ENCODE results near the gene ATP10B.
A peak's percentile ranks its signal among the peaks of the same experiment; 100 is the strongest.
"Not testable (repeated sequence)": the region's sequence is repeated elsewhere in the genome, so short reads cannot be mapped to it uniquely, and the experiment has no call there.

The ATP10B gene, protein sequence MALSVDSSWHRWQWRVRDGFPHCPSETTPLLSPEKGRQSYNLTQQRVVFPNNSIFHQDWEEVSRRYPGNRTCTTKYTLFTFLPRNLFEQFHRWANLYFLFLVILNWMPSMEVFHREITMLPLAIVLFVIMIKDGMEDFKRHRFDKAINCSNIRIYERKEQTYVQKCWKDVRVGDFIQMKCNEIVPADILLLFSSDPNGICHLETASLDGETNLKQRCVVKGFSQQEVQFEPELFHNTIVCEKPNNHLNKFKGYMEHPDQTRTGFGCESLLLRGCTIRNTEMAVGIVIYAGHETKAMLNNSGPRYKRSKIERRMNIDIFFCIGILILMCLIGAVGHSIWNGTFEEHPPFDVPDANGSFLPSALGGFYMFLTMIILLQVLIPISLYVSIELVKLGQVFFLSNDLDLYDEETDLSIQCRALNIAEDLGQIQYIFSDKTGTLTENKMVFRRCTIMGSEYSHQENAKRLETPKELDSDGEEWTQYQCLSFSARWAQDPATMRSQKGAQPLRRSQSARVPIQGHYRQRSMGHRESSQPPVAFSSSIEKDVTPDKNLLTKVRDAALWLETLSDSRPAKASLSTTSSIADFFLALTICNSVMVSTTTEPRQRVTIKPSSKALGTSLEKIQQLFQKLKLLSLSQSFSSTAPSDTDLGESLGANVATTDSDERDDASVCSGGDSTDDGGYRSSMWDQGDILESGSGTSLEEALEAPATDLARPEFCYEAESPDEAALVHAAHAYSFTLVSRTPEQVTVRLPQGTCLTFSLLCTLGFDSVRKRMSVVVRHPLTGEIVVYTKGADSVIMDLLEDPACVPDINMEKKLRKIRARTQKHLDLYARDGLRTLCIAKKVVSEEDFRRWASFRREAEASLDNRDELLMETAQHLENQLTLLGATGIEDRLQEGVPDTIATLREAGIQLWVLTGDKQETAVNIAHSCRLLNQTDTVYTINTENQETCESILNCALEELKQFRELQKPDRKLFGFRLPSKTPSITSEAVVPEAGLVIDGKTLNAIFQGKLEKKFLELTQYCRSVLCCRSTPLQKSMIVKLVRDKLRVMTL (N-terminal part only)

DNA sequence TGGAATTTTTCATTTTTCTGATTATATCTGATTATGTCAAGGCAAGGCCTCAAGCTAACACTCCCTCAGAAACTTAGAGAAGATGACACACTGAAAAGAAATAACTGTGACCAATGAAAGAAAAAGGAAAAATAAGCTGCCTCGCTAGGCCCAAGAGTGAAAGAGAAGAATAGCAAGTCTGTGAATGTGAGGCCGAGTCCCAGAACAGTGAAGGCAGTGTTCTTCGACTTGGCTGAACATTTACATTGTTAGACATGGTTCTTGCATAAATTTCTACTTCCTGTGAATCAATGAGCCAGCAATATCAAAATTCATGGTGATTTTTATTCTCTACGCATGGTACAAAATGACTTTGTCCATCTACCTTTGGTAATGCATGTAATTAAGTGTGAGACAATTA lies at the start of gene ATP10B:
Gene ATP10B (minus strand): TSS at position 163 of the 400 bp plus-strand sequence. CDS start 164,137 bp downstream, outside the sequence.
- DNase-seq: no peak

DNA sequence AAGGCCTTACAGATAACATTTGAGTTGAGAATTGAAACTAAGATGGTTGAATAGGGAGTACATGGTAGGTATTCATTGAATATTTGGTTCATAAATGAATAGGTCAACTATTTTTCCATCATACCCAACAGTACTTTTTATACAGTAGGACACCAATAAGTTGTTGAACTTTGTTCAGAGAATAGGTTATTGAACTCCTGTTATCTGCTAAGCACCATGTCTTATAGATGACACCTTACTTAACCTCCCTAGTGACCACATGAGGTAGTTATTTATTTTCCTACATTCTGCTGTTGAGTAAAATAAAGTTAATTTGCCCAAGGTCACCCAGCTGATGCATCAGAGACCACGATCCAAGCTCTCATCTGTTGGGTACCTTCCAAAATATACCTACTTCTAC lies 49.6 kb upstream of the ATP10B start:
- DNase-seq: no peak

DNA sequence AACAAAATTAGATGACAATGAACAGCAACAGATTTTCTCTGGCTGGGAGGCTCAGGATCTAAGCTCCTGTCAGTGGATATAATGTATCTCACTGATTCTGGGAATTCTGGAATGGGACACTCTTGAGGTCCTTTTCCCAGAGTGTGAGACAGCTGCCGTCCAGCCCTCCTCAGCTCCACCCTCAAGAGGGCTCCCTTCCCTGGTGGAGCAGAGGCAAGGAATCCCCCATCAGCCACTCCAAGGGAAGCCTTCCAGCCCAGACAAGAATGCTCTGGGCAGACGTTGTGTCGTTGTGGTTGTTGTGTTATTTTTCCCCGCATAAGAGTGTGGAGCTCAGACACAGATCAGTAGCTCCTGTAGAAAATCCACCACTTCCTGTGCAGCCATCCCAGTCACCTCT lies 47.7 kb upstream of the ATP10B start:
- DNase-seq: no peak

DNA sequence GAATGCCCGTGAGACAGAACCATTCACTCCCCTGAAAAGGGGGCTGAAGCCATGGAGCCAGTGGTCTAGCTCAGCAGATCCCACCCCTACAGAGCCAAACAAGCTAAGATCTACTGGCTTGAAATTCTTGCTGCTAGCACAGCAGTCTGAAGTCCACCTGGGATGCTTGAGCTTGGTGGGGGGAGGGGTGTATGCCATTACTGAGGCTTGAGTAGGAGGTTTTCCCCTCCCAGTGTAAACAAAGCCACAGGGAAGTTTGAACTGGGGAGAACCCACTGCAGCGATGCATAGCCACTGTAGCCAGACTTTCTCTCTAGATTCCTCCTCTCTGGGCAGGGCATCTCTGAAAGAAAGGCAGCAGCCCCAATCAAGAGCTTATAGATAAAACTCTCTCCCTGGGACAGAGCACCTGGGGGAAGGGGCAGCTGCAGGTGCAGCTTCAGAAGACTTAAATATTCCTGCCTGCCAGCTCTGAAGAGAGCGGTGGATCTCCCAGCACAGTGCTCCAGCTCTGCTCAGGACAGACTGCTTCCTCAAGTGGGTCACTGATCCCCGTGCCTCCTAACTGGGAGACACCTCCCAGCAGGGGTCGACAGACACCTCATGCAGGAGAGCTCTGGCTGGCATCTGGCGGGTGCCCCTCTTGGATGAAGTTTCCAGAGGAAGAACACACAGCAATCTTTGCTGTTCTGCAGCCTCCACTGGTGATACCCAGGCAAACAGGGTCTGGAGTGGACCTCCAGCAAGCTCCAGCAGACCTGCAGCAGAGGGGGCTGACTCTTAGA lies 41.4 kb upstream of the ATP10B start:
- not testable (repeated sequence) for DNase-seq

DNA sequence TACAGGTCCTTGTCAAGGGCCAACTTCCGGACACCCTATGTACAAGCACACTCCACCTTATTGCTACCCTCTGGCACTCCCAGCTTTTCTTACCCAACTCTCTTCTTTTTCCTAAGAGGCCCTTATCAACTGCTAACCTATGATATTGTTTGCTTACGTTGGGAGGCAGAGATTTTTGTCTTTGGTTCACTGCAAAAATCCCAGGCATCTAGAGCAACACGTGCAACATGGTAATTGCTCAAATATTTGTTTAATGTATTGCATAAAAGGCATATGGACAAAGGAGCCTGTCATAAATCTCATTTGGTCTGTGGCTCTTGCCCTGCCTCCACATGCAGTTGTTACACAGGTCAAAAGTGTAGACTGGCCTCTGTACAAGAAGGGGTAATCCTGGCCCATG lies 35.8 kb upstream of the ATP10B start:
- no peak for DNase-seq

DNA sequence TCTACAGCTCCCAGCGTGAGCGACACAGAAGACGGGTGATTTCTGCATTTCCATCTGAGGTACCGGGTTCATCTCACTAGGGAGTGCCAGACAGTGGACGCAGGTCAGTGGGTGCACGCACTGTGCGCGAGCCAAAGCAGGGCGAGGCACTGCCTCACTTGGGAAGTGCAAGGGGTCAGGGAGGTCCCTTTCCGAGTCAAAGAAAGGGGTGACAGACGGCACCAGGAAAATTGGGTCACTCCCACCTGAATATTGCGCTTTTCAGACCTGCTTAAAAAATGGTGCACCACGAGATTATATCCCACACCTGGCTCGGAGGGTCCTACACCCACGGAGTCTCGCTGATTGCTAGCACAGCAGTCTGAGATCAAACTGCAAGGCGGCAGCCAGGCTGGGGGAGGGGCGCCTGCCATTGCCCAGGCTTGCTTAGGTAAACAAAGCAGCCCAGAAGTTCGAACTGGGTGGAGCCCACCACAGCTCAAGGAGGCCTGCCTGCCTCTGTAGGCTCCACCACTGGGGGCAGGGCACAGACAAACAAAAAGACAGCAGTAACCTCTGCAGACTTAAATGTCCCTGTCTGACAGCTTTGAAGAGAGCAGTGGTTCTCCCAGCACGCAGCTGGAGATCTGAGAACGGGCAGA lies 21.7 kb upstream of the ATP10B start:
- not testable (repeated sequence) for DNase-seq

DNA sequence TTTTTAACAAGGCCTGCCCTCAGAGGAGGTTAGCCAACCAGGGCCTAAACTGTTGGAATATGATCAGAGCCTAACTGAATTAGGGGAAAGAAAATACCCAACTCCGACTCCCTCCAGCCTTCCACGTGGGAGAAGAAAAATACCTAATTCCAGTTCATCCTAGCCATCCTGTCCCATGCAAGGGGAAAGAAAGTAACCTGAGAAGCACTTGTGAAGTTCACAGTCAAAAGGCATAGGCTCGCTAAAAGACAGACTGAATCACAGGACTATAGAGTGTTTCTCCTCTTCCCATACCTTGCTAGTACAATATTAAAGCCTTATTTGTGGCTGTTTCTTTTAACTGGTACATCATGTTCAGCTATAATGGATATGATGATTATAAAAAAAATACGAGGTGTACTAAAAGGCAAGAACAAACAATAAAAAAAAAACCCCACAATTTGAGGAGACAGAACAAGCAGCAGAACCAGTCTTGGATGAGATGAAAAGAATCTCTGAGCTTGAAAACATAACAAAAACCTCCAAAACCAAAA lies 18.0 kb upstream of the ATP10B start:
- no peak for DNase-seq

DNA sequence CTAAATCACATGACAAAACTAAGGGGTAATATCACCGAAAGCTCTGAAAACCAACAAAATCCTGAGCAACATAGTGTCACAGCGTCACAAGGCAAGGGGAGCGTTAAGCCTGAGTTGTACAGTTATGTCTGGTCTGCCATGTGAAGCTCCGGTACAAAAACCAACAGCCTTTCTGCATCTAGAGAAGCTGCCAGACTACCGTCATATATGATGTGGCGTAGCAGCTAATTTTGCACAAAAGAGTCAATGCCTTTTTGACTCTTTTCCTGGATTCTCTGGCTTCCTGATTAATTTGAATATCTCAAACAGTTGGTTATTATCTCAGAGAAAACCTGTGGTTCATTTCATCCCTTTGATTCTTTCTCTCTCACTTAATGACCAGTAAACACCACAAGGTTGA lies 16.0 kb upstream of the ATP10B start:
- no peak for DNase-seq

DNA sequence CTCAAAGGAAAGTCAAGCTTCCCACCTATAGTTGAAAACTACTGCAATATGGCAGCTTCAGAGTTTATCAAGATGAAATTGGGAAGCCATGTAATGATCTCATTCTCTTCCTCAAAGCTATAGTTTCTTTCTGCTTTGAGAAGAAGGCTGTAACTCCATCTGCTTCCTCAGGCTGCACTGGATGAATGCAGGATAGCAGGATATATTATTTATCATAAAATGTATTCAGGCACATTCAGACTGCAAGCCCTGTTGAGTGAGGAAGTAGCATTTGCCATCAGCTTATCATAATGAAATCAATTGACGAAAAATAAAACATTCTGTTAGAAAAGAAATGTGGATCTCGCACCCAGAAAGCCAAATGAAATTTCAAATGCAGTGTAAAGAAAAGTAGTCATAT lies 560 bp downstream of the ATP10B start:
- no peak for DNase-seq

DNA sequence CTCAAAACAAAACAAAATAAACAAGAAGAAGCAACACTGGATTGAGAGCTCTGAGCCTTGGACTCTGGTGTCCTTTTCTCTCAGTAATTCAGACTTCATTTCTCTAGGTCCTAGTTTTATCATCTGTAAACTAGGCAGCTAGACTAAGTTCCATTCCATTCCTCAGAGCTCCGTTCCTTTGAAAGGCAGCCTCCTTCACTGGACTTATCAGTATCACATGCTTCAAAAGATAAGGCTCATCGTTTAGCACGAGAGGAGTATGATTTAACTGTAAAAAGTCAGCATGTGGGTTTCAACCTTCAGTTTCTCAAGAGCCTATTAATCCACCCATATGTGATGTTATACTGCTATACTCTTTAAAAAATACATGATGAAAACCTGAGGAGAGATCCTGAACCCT lies 1.6 kb downstream of the ATP10B start:
- no peak for DNase-seq

DNA sequence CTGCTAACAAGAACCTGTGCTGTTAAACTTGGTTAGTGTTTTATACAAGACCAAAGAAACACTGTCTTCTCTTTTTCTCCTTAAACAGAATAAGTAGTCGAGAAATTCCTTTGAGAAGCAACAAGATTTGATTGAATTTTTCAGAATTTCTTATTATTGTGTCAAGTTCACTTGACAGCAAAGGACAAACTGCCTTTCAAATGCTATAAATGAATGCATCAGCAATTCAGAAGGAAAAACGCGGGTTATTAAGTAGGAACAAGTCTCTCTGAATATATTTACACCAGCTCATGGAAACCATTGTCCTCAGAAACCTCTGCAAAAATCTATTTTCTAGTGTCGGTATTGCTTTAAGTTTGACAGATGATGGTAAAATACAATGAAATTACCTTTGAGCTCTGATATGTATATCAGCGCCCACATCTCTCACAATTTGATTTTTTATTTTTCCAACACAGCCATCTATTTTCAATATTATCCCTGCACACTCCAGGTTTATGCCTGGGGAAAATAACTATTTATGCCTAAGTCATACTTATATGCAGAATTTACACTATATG lies 4.4 kb downstream of the ATP10B start:
- no peak for DNase-seq

DNA sequence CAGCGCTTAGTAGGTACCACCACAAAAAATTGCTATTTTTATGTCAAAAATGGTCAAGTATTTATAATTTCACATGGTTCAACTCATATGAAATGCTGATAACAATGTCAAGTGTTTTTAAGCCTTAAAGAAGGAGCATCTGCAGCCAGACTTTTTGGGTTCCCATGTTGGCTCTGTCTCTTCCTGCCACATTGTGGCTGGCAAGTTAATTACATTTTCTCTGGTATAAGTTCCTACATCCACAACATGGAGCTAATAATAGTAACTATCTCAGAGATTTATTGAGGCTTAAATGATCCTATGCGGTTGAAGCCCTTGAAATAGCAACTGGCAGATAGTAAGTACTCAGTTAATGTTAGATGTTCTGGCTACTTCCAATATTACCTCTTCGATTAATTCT lies 5.4 kb downstream of the ATP10B start:
- DNase-seq: no peak

DNA sequence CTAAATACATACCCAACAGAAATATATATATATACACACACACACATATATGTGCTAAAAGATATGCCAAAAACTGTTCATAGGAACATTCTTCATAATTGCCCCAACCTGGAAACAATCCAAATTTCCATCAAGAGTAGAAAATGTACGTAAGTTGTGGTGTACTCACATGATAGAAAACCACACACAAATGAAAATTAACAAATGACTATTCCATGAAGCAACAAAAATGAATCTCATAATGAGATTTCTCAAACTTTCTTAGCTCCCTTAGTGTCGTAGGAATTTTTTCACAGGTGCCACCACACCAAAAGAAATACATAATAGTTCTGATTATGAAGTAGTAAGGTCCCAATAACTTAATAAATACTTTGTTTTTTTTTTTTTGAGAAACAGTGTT lies 7.8 kb downstream of the ATP10B start:
- no peak for DNase-seq

DNA sequence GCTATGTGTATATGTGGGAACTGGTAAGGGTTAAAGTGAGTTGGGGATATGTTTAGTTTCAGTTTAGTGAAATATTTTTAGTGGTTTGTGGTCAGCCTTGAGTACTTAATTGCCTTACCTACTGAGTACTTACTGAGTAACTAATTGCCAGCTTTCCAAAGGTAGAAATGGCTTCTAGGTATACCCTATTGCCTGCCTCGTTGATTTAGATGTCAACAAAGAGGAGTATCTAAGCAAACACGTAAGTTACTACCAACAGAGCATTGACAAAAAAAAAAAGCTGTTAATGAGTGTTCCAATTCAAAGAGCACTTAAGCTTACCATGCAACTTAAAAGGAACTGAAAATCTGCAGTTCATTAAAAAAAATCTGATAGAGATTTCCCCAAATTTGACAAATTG lies 8.8 kb downstream of the ATP10B start:
- peak in 1 of 3 donors; percentile 8 for DNase-seq

DNA sequence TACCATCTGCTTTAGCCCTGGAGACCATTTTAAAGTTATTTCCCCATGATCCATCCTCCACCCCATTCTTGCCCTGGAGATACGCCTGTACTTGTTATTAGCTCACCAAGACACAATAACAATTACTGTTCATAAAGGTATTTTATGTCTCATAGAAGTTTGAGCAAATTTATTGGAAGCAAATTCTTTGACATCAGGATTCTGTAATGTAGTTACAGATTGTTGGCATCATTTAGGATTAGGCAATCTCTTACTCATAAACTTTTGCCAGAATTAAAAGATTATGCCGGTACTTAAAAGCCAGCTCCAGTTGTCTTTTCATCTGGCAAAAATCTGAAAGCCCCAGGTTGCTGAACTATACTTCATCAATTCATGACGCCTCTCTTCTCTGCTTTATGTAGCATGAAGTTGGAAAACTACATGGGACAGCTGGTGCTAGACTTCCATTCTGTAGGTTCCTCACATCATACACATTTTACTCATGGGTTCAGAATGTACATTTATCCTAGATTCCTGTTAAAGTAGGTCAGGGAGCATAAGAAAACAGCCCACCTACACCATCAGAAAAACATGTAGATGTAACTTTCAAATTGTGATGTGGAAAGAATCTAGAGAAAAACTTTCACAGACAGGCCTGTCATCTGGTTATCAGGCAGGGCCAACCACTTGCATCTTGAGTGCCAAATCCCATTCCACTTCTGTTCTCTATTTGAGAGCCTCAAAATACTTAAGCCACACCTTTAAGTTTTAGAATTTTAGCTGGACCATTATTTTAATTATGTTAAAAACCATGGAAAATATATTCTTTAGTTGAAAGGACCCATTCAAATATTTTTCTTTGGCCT lies 14.0 kb downstream of the ATP10B start:
- DNase-seq: peak in 1 of 3 donors; percentile 21

DNA sequence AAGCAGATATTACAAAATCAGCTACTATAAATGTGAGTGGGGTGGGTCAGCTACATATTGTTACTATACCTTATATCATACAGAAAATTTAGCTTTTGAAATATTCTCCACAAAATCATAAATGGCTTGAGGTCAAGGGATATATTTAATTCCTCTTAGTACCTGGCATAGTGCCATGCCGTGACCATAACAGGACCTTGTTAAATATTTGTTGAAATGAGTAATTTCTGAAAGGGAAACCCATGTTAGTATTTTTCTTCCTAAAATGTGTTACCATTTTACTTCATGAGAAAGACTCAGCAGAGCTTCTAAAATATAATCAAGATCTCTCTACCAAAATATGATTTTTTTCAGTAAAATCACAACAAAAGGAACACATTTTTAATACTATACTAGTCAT lies 14.8 kb downstream of the ATP10B start:
- DNase-seq: peak; percentile 33 to 54 (median 33)

DNA sequence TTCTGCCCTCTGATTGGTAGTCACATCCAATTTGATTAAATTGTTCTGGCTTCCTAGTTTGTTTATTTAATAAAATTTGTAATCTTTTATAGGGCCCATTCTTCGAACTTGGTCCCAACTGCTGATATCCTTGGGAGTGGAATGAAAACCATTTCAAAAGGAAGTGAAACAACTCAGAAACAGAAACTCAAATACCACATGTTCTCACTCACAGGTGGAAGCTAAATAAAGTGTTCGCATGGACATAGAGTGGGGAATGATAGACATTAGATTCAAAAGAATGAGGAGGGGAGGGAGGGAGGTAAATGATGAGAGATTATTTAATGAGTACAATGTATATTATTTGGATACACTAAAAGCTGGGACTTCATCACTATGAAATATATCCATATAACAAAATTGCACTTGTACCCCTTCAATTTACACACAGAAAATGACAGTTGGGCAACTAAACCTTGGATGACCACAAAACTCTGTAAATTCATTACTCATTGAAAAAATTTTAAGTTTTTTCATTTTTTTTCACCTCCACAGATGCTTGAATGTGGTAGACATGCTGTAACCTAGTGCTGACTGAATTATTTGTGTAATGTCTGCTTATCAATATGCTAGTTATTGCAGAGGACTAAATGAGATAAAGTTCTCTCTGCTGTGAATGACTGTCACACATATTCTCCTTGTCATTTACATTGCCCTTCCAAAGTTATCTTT lies 16.0 kb downstream of the ATP10B start:
- DNase-seq: no peak

DNA sequence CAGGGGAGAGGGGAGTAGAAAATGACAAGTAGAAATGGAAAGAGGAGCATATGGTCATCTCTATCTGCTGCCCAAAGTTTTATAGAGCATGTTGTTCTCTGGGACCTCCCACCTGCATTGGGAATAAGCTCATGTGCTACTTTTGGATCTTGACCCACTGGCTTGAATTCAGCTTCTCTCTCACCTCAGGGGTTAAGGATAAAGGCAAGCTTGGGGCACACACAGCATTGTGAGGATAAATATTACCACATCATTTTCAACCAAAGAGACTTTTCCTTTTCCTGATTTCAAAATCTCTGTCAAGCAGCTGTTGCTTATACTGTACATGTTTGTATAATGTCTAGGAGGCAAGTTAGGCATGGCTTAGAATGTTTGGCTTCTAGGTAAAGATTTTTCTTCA lies 16.6 kb downstream of the ATP10B start:
- no peak for DNase-seq

DNA sequence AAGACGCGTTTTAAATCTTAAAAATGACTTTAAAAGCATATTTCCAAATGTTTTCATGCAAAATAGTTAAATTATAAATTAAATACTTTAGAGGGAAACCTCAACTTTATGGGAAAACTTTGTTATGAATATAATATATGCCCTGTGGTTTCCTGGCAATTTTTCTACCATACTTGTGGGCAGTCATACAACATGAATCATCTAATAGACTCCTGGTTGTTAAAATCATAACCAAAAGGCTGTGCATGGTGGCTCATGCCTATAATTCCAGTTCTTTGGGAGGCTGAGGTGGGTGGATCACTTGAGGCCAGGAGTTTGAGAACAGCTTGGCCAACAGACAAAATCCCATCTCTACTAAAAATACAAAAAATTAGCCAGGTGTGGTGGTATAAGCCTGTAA lies 18.2 kb downstream of the ATP10B start:
- DNase-seq: no peak

DNA sequence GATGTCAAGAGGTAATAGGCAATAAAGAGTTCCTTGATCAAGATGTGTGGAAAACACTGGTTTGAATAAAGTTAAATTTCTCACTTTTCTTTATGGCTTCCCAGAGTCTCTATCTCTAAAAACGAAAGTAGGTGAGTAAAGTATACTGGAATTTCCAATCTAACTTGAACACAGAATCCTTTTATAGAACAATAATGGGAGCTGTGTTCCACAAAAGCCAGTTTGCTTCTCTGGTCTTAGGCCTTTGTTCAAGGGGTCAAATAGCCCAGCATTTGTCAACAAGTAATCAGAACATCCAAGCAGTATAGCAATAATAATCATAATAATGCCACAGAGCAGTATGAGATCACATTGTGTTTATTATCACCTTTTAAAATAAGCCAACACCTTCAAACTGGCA lies 20.2 kb downstream of the ATP10B start:
- no peak for DNase-seq
